B cell (primary cell): ENCODE results near the gene CDKN1A. TPM values are rescaled to one million over a fixed set of nuclear protein-coding genes. Genes with fewer than 3 reads are reported as not detected.

Source experiments
- ATAC-seq: fragments of 200-7000 bp; cut with Tn5 transposase; one replicate; pipeline ENCODE4 v1.10.0; 2021; ENCODE audit warnings: low read depth, mild to moderate bottlenecking, moderate number of reproducible peaks, moderate library complexity
- CTCF ChIA-PET: fragments of 350-600 bp; sonication (Branson Sonifier 250); formaldehyde crosslinking; loops from one replicate; lab custom pipeline; 2021; ENCODE audit warnings: antibody characterized with exemption, inconsistent platforms; lab: Charles Lee
- POLR2A ChIA-PET: fragments of 350-600 bp; sonication (Branson Sonifier 250); formaldehyde crosslinking; loops from one replicate; lab custom pipeline; 2021; ENCODE audit warnings: antibody characterized with exemption; lab: Charles Lee
- DNase-seq: peaks from one replicate; pipeline ENCODE4 v3.0.0; 2013
- H2AFZ ChIP-seq: 2 replicates; pipeline ENCODE4 v1.6.1; 2012; ENCODE audit warnings: mild to moderate bottlenecking, low read depth, low read length; ENCODE audit not compliant: insufficient read depth, poor library complexity, severe bottlenecking
- H3K27ac ChIP-seq, 2 donors: 1 replicate in 1 of 2; 2 replicates in 1 of 2; pipeline ENCODE4 v1.5.1; 2012 to 2013; ENCODE audit warnings: low read length in 2 of 2, mild to moderate bottlenecking in 2 of 2, moderate library complexity in 1 of 2
- H3K27me3 ChIP-seq, 4 experiments: fragments of 200-600 bp in 1 of 4; sonication (generic) in 1 of 4; replicated peaks in 1 of 4; 1 replicate in 2 of 4; 2 replicates in 2 of 4; pipeline versions ENCODE4 v1.6.1 to v1.7.0; 2013 to 2016; ENCODE audit warnings: low read length in 3 of 4, mild to moderate bottlenecking in 2 of 4, mixed read lengths in 1 of 4, moderate library complexity in 1 of 4; ENCODE audit not compliant: insufficient read depth in 4 of 4, control insufficient read depth in 3 of 4; ENCODE audit errors: control extremely low read depth in 1 of 4
- H3K36me3 ChIP-seq, 2 experiments: replicated peaks in 1 of 2; 1 replicate in 1 of 2; 2 replicates in 1 of 2; pipeline versions ENCODE4 v1.6.1 to v1.7.1; 2013; ENCODE audit warnings: low read length in 1 of 2; ENCODE audit not compliant: insufficient read depth in 2 of 2, control insufficient read depth in 1 of 2; ENCODE audit errors: control extremely low read depth in 1 of 2, extremely low read depth in 1 of 2
- H3K4me1 ChIP-seq, 2 donors: fragments of 200-600 bp in 1 of 2; sonication (generic) in 1 of 2; 1 replicate in 1 of 2; 2 replicates in 1 of 2; pipeline versions ENCODE4 v1.5.1 to v1.6.1; 2013 to 2017; ENCODE audit warnings: low read length in 2 of 2; ENCODE audit not compliant: control insufficient read depth in 2 of 2, insufficient read depth in 2 of 2
- H3K4me2 ChIP-seq: replicated peaks from 2 replicates; pipeline ENCODE3; 2012; ENCODE audit warnings: mild to moderate bottlenecking, low read depth, low read length; ENCODE audit not compliant: poor library complexity, severe bottlenecking
- H3K4me3 ChIP-seq, 5 experiments: fragments of 200-600 bp in 1 of 5; sonication (generic) in 1 of 5; 1 replicate in 3 of 5; 2 replicates in 2 of 5; pipeline versions ENCODE4 v1.5.1 to v1.7.0; 2011 to 2016; ENCODE audit warnings: low read length in 4 of 5, mild to moderate bottlenecking in 4 of 5, low read depth in 2 of 5, control low read depth in 1 of 5, moderate library complexity in 1 of 5; ENCODE audit not compliant: insufficient read depth in 1 of 5; ENCODE audit errors: control extremely low read depth in 1 of 5, extremely low read depth in 1 of 5
- H3K79me2 ChIP-seq: fragments of 200-600 bp; sonication (generic); one replicate; pipeline ENCODE4 v1.6.0; 2016; ENCODE audit warnings: low read length; ENCODE audit not compliant: control insufficient read depth, insufficient read depth
- H3K9ac ChIP-seq: fragments of 200-600 bp; sonication (generic); 2 replicates; pipeline ENCODE4 v1.6.1; 2017; ENCODE audit warnings: mild to moderate bottlenecking, low read length, moderate library complexity
- H3K9me3 ChIP-seq, 3 donors: one replicate each; pipeline versions ENCODE4 v1.6.1 to v1.7.1; 2013; ENCODE audit warnings: low read length in 2 of 3; ENCODE audit not compliant: control insufficient read depth in 2 of 3, insufficient read depth in 1 of 3; ENCODE audit errors: control extremely low read depth in 1 of 3
- H4K20me1 ChIP-seq: 2 replicates; pipeline ENCODE4 v1.6.0; 2012; ENCODE audit warnings: mild to moderate bottlenecking, low read length; ENCODE audit not compliant: insufficient read depth, control insufficient read depth, poor library complexity, severe bottlenecking
- H3K27ac Mint-ChIP-seq: one replicate; pipeline ENCODE4 v1.8.0; 2021; ENCODE audit warnings: mixed read lengths
- H3K27me3 Mint-ChIP-seq: one replicate; pipeline ENCODE4 v1.8.0; 2021; ENCODE audit warnings: mixed read lengths
- H3K4me1 Mint-ChIP-seq: one replicate; pipeline ENCODE4 v1.8.0; 2021; ENCODE audit warnings: mixed read lengths
- H3K4me3 Mint-ChIP-seq: one replicate; pipeline ENCODE4 v1.8.0; 2021; ENCODE audit warnings: mixed read lengths
- H3K9me3 Mint-ChIP-seq: one replicate; pipeline ENCODE4 v1.8.0; 2022; ENCODE audit warnings: mixed read lengths; ENCODE audit not compliant: insufficient read depth
- EZH2 ChIP-seq: IDR thresholded peaks from 2 replicates; pipeline ENCODE4 v1.6.1; 2012; ENCODE audit warnings: borderline replicate concordance, low read depth, mild to moderate bottlenecking, moderate library complexity, low read length; ENCODE audit not compliant: insufficient read depth, poor library complexity, severe bottlenecking
- WGBS: methylation state at CpG from one replicate; pipeline ENCODE4 v1.1.5; 2013; ENCODE audit warnings: missing lambda C conversion rate; ENCODE audit not compliant: insufficient coverage; 5-methylcytosine and 5-hydroxymethylcytosine counted together
- intact Hi-C: fragments of 100-400 bp; cut with micrococcal nuclease; formaldehyde crosslinking; loops from one replicate; pipeline ENCODE4 v1.10.0; 2022
- polyA plus RNA-seq: library from polyadenylated mRNA; depleted of rRNA; stranded (reverse); fragments of >200 nt; gene quantifications from 2 replicates; pipeline ENCODE4 v1.2.3, GENCODE V29; 2012
- total RNA-seq, 2 donors: library from RNA; stranded (reverse); fragments of 120-200 nt in 1 of 2; gene quantifications; 1 replicate in 1 of 2; 2 replicates in 1 of 2; pipeline versions ENCODE4 v1.2.3 to v1.2.4, GENCODE V29; 2013 to 2022
- TF ChIP-seq, protein P1 (sequence below): fragments of 200-600 bp; IDR thresholded peaks from one replicate; pipeline ENCODE4 v1.8.0; 2022; ENCODE audit warnings: antibody characterized with exemption, mild to moderate bottlenecking

CDKN1A gene
- total and polyA plus RNA-seq, 2 donors (not counting 1 experiment from before 2014, with no cell fraction given) = 45.5 to 352 TPM

DNA sequence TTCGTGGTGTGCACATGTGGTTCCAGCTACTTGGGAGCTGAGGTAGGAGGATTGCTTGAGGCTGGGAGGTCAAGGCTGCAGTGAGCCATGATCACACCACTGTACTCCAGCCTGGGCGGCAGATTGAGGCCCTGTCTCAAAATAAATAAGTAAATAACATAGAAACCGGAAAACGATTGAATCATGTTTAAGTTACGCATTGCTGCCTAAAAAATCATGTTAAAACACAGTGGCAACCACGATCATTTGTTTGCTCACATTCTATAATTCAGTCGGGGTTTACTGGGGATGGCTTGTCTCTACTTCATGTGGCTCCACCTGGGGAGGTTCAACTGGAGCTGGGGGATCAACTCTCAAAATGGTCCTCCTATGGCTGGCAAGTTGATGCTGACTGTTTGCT lies 8.2 kb upstream of the CDKN1A start:
- Mint-ChIP-seq H3K4me1 (peaks cover 19% of the 10 kb centered on the region), H3K4me3 (no peak overlapping the region), H3K27me3 (no peaks in the 10 kb centered on the region), H3K27ac (no peak overlapping the region), H3K9me3 (no peaks in the 10 kb centered on the region)
- TF ChIP-seq, protein P1, sequence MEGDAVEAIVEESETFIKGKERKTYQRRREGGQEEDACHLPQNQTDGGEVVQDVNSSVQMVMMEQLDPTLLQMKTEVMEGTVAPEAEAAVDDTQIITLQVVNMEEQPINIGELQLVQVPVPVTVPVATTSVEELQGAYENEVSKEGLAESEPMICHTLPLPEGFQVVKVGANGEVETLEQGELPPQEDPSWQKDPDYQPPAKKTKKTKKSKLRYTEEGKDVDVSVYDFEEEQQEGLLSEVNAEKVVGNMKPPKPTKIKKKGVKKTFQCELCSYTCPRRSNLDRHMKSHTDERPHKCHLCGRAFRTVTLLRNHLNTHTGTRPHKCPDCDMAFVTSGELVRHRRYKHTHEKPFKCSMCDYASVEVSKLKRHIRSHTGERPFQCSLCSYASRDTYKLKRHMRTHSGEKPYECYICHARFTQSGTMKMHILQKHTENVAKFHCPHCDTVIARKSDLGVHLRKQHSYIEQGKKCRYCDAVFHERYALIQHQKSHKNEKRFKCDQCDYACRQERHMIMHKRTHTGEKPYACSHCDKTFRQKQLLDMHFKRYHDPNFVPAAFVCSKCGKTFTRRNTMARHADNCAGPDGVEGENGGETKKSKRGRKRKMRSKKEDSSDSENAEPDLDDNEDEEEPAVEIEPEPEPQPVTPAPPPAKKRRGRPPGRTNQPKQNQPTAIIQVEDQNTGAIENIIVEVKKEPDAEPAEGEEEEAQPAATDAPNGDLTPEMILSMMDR = no peak
- no peak for TF ChIP-seq EZH2
- no peak overlapping the region for H3K9ac ChIP-seq
- H3K9me3 ChIP-seq = peaks cover 0 to 3% (median 3%) of the 10 kb centered on the region in 3 donors
- no peak overlapping the region for H2AFZ ChIP-seq
- H3K27me3 ChIP-seq = no peaks in the 10 kb centered on the region
- no peak overlapping the region for H3K4me2 ChIP-seq
- CTCF ChIA-PET = interaction anchor here (0.6 kb wide), 1 partner anchor 703 kb away, joined by 5 read pairs; no protein-coding TSS in a partner anchor
- H4K20me1 ChIP-seq = no peaks in the 10 kb centered on the region
- WGBS = 95% methylated on average over 5 of the region's 7 CpGs
- no peaks in the 10 kb centered on the region for H3K79me2 ChIP-seq
- H3K27ac ChIP-seq = no peak overlapping the region
- intact Hi-C loops = no loop called here
- DNase-seq (no peak), ATAC-seq (no peak)
- POLR2A ChIA-PET = no interaction called here
- H3K4me1 ChIP-seq = peaks cover 9 to 18% of the 10 kb centered on the region in 2 donors
- H3K36me3 ChIP-seq = no peaks in the 10 kb centered on the region
- H3K4me3 ChIP-seq = no peak overlapping the region

DNA sequence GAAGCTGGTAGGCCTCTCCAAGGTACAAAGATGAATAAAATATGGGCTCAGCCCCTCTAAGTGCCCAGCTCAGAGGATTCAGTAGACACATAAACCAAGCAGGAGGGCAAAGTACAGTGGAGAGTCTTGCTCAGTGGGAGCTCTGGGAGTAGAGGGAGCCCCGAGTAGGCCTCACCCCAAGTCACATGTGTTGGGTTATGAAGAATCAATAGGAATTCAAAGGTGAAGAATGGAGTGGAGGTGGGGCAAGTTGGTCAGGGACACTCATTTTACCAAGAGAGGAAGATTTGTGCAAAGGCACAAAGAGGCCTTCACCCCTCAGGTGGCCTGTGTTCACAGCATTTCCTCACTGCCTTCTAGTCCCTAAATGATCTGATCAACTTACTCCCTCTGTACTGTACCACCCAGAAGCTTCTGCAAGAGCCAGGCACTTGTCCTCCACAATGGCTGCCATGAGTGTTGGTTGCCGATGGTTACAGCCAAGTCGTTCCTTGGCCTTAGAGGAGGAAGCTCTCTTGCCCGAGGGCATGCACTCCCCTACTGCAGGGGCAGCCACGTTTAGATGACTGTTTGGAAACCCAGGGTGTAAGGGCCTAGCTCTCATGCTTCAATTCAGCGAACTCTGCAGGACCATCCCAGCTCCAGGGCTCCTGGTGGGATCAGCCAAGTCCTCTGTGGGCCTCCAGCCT lies 6.7 kb upstream of the CDKN1A start:
- peaks cover 11% of the 10 kb centered on the region for H3K4me1 Mint-ChIP-seq
- peaks cover 7 to 16% of the 10 kb centered on the region in 2 donors for H3K4me1 ChIP-seq

More for the DNA sequence above, 6.7 kb upstream of the CDKN1A start:
- H3K36me3 ChIP-seq = no peaks in the 10 kb centered on the region
- intact Hi-C loops = no loop called here
- no peak overlapping the region for H3K27ac ChIP-seq
- ChIA-PET CTCF (interaction anchor here (1.2 kb wide), 1 partner anchor 87 kb away, joined by 3 read pairs; no protein-coding TSS in a partner anchor), POLR2A (no interaction called here)
- WGBS = 90% methylated on average over 6 of the region's 6 CpGs
- no peak overlapping the region for H3K9ac ChIP-seq
- no peak for DNase-seq
- no peak overlapping the region for H3K4me3 Mint-ChIP-seq
- H3K9me3 ChIP-seq = peaks cover 0 to 3% (median 3%) of the 10 kb centered on the region in 3 donors
- no peak overlapping the region for H3K27ac Mint-ChIP-seq
- no peak overlapping the region for H3K4me3 ChIP-seq
- H3K9me3 Mint-ChIP-seq = no peaks in the 10 kb centered on the region
- no peaks in the 10 kb centered on the region for H4K20me1 ChIP-seq
- ATAC-seq = no peak
- no peaks in the 10 kb centered on the region for H3K79me2 ChIP-seq
- H3K4me2 ChIP-seq = no peak overlapping the region
- no peak for TF ChIP-seq EZH2
- H3K27me3 ChIP-seq = no peaks in the 10 kb centered on the region
- no peaks in the 10 kb centered on the region for H3K27me3 Mint-ChIP-seq
- no peak overlapping the region for H2AFZ ChIP-seq
